T-helper 2 cell treated with Interferon-gamma antibody and Interleukin-4, amounts not matched to agents 100 ng/mL and 5 ng/mL, for 36 hours (primary cell): ENCODE results near the gene ASAP3. TPM values are rescaled to one million over a fixed set of nuclear protein-coding genes. Genes with fewer than 3 reads are reported as not detected.

Experiments used
- intact Hi-C: fragments of 100-400 bp; cut with micrococcal nuclease; formaldehyde crosslinking; loops from one replicate; pipeline ENCODE4 v1.15.1; 2023
- total RNA-seq: library from RNA; stranded (reverse); gene quantifications from 2 replicates; pipeline ENCODE4 v1.2.3, GENCODE V29; 2022

Gene ASAP3
- total RNA-seq, 1 donor from 2014 or later: 0.86 TPM

DNA sequence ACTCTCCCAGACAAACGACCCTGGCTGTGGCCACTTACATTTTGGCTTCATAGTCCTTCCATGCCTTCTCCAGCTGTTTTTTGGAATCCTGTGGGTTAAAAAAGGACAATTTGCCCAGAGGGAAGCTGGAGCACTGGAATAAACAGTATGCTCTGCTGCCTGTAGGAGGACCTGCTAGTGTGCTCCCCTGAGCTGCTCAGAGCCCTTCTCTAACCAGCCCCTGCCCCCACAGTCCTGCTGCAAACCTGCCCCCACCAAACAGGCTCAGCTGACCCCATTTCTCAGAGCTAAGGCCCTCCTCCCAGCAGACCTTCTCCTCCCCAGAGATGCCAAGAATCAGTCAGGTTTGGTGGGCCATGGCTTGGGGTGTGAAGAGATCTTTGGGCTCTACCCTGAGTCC, 32.5 kb downstream of the ASAP3 start:
- intact Hi-C loops: no loop called here

DNA sequence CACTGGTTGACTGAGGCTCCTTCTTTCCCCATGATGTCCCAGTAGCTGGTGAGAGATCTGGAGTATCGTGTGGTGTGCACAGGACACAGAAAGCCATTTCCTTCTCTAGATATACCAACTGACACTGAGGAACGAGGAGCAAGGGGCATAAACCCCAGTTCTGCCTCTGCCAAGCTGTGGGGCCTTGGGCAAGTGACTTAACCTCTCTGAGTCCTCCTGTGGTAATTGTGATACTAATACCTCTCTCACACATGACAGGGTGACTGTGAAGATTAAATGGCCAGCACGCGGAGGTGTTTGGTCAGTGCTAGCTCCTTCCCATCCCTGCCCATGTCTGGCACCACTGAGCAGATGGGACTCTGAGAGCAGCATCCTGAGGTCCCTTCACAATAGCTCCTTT, 33.1 kb downstream of the ASAP3 start:
- intact Hi-C loops: no loop called here

DNA sequence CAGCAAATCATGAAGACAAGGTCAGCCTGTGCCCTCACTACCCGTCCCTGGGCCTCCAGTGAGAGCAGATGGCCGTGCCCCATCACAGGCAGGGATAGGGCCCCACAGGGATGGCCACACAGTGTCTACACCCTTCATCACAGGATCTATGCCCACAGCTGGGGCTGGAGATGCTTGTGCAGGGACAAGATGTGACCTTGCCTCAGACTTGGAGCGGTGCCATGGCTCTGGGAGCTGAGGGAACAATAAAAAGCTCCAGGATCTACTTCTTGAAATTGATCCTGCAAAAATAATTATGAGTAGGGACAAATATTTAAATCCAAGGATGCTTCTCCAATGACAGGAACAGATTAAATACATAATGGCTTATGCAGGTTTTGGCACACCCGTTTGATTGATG, 34.0 kb downstream of the ASAP3 start:
- intact Hi-C loops: no loop called here

DNA sequence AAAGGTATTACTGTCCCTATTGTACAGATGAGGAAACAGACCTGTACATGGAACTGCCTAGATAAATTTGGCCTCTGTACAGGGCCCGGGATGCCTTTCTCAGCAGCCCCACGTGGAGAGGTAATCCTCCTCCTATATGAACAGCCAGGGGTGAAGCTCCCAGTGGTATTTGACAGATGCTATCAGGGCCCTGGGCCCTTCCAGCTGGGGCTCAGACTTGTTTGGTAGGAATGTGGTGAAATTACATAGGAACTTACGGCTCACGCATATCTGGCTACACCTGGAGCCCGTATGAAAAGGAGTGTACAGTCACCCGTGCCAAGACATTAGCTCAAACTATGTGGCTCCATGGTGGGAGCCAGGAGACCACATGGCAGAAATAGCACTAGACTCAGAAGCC, 34.7 kb downstream of the ASAP3 start:
- intact Hi-C loops: no loop called here

DNA sequence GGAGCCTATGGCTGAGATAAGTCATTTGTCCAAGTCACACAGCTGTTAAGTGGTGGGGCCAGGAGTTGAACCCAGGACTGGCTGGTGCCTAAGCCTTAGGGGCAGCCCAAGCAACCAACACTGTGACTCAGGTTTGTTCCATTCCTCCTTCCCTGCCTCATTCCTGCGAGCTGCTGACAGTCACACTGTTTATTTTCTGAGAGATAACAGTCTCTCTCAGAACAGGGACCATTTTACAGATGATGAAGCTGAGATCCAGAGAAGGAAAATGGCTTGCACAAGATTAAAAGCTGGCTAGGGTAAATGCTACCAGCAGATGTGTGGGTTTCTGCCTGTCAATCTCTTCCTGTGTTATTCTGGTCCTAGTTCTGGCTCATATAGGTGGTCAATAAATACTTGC, 35.1 kb downstream of the ASAP3 start:
- intact Hi-C loops: no loop called here

DNA sequence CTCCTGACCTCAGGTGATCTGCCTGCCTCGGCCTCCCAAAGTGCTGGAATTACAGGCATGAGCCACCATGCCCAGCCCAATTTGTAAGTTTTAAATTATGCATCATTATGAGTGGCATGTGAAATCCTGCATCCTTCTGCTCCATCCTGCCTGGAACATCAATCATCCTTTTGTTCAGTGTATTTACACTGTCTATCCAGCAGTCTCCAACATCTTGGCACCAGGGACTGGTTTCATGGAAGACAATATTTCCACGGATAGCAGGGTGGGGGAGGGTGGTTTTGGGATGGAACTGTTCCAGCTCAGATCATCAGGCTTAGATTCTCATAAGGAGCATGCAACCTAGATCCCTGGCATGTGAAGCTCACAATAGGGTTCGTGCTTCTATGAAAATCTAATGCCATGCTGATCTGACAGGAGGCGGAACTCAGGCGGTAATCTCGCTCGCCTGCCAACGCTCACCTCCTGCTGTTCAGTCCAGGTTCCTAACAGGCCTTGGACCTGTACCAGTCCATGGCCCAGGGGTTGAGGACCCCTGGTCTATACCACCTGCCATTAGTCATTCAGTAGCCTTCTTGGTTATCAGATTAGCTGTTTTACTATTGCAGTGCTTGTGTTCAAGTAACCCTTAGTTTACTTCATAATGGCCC, 37.2 kb downstream of the ASAP3 start:
- intact Hi-C loops: no loop called here

DNA sequence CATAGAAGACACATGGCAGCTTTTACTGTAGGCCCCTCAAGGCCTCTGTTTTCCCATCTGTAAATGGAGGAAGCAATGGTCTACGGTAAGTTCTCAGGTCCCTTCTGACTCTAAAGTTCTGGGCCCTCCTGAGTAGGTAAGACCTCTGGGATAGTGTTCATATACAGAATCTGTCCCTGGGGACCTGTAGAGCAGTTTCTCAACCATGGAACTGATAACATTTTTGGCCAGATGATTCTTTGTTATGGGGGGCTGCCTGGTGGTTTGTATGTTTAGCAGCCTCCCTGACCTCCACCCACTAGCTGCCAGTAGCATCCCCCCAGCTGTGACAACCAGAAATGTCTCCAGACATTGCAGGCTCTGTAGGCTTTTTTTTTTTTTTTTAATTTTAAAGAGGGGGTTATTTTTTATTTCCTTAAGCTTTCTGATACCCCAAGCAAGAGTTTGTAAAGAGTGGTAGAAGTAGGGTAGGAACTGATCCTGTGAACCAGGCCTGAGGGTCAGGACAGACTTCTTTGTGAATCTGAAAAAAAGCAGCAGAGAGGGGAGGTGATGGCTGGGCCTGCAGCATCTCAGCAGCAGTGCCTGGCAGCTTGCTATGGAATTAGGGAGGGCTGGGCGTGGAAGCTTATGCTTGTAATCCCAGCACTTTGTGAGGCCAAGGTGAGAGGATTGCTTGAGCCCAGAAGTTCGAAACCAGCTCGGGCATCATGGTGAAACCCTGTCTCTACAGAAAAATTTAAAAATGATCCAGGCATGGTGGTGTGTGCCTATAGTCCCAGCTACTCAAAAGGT, 39.2 kb downstream of the ASAP3 start:
- intact Hi-C loops: no loop called here

DNA sequence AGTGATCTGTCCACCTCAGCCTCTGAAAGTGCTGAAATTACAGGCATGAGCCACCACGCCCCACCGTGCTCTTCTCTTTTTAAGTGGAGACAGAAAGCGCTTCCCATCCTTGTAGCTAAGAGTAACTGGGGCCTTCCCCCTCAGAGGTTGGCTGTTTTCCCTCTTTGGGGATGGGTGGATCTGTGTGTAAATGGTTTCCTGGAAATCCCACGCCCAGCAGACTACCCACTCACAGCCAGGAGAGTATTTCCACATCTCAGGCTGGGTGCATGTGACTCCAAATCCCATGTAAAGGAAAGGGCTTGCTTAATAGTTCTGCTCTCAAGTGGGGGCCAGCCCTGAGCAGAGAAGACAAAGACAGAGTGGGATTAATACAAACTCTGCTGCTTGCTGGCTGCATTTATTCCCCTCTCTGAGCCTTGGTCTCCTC, 39.9 kb downstream of the ASAP3 start:
- intact Hi-C loops: no loop called here

DNA sequence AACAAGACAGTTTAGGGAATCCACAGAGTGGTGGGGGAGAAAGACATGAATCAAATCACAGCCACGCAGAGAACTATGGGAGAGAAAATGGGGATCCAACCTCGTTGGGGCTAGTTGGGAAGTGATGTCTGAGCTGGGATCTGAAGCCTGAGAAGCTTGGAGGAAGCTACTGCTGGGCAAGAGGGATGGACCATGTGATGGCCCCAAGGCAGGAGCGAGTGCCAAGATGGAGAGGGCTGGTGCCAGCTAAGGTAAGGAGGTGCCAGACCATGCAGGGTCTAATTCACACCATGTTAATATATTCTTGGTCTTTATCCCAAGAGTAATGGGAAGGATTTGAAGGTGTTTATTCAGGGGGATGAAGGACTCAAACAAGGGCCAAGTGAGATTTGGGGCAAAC, 41.2 kb downstream of the ASAP3 start:
- intact Hi-C loops: no loop called here

DNA sequence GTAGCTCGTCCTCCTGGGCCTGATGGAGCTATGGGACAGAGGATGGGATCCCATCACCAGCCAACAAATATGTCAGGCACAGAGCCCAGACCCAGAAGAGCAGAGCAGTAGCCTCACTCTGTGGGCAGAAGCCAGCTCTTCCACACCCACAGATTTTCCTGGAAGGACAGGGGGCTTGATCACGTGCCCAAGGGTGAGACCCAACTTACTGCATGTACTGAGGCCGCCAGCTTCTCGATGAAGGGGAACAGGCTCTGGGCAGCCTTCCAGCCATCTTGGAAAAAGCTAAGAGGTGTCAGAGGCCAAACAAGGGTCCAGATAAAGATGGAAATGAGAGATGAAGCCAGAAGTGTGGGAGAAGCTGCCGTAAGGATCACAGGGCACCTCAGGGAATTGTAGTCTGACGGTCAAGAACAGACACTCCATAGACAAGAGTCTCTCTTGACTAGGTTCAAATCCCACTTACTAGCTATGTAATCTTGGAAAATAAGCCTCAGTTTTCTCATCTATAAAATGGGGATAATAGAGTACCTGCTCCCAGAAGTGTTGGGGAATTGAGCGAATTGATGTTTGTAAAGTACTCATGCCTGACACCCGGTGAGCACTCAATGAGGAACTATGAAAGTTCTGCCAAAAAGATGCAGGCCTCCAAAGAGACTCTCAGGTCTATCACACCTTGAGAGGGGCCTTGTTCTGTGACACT, 42.4 kb downstream of the ASAP3 start:
- intact Hi-C loops: no loop called here

DNA sequence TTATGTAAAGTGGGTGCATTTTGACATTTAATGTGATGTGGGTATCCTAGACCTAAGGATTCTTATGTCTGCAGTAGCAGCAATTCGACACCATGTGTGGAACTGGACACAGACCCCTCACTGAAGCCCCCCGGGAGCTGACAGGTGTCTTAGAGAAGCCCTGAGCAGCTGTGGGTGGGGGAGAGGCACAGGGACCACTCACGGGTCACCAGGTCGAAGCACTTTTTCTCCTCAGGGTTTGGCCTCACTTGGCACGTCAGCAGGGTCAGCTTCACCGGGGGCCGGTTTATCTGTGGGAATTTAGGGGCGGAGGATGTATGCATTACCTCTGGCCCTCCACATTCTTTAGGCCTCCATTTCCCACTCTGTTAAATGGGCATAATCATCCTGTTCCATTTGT, 45.4 kb downstream of the ASAP3 start:
- intact Hi-C loops: no loop called here

DNA sequence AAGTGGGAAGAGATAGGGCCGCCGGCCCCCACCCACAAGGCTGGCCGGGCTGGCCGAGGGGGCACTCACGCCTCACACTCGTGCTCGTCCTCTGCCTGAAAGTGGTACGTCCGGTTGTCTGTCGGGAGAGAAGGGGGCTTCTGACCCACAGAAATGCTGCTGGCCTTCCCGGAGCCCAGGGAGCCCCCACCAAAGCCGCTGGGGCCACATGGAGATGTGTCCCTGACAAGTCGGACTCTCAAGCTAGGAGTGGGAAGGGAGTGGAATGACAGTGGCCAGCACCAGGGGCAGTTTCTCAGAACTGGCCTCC, 46.7 kb downstream of the ASAP3 start:
- intact Hi-C loops: no loop called here

DNA sequence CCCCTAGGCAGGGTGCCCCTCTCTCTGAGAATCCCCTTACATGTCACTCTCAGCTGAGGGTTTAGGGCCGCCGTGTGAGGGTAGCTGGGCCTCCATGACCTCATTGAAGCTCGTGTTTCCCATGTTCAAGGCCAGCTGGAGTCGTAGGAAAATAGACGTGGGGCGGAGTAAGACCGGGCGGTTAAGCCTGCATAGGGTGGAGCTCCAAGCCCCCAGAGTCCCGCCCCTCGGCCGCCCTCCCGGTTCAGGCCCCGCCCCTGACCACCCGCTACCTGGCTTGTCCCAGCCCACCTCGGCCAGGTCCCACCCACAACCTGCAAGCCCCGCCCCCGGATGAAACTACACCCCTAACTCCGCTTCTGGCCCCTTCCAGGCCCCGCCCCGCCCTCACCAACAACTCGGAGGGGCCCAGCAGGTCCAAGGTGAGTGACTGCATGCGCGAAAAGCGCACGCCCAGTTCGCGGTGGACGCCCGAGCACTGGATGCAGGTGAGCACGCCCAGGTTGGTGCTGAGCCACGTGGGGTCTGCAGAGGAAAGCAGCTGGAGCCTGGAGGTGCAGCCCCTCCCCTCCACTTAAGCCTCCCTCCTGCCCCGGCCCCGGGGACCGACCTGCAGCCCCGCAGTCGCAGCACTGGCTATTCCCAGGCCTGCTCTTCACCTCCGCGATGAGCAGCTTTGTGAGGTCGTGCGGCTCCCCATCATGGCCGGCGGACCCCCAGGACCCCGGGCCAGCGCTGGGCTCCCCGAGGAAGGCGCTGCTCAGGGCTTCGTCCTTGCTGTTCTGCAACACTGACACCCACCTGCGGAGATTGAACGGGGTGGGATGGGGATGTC, 47.2 kb downstream of the ASAP3 start:
- intact Hi-C loops: no loop called here

DNA sequence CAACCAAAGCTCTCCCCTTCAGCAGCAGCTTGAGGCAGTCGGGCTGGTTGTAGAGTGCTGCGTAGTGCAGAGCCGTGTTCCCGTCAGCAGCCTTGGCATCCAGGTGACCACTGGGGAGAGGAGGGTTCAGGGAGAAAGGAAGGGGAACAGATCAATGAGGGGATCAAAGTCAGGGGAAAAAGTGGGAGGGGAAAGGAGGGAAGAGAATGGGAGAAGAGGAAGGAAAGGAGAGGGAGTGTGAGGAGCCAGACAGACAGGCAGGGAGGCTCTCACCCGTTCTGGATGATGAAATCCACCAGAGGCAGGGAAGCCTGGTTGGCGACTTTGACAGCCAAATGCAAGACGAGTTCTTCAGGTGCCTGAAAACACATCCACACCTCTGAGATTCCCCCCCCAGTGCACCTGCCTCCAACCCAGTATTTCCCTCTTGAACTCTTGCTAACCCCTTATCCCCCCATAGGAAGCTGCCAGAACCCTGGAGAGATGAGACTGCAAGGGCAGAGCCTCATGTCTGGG, 49.7 kb downstream of the ASAP3 start:
- intact Hi-C loops: no loop called here

DNA sequence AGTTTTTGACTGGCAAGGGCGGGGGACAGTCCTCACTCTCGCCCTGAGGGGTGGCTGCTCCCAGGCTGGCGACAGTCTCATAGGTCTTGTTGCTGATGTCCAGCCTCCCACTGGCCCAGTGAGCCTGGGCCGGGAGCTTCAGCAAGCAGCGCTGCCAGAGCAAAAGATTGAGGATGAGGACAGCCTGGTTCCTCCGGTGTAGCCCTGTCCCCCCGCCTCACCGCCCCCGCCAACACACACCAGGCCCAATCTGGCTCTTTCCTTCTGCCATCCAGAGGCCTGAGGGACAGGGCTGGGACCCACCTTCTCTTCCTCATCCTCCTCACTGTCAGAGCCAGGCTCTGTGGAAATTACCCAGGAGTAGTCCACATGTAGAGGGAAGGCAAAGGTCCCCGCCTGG, 50.9 kb downstream of the ASAP3 start:
- intact Hi-C loops: no loop called here

DNA sequence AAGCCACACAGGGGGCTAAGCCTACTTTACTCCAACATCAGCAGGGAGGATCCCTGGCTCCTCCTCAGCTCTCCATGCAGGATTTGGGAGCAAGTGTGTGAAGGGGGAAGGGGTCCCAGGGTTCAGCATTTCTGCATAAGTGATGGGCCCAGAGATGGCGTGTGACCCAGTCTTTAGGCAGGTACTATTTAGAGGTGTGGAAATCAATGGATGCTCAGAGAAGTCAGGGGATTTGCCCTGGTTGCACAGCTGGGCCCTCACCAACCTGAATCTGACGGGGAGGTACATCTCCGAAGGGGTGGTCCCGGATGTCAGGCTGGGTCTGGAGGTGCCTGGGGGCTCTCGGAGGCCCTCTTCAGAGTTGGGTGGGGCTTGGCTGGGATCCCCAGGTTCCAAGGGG, 52.5 kb downstream of the ASAP3 start:
- intact Hi-C loops: no loop called here

DNA sequence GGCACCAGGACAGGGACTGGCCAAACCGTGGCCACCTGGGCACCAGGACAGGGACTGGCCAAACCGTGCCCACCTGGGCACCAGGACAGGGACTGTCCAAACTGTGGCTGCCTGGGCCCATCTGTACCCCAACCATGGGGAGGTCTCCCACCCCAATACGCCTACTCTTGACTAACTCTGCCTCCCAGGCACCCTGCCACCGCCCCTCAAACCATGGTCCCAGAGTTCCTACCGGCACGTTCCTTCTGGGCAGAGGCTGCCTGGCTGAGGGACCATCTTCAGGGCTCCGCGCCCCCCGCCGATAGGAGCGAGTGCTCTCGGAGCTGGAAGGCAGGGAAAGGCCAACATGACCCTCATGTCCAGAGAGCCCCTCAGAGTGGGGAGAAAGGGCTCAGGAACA, 53.2 kb downstream of the ASAP3 start:
- intact Hi-C loops: no loop called here

DNA sequence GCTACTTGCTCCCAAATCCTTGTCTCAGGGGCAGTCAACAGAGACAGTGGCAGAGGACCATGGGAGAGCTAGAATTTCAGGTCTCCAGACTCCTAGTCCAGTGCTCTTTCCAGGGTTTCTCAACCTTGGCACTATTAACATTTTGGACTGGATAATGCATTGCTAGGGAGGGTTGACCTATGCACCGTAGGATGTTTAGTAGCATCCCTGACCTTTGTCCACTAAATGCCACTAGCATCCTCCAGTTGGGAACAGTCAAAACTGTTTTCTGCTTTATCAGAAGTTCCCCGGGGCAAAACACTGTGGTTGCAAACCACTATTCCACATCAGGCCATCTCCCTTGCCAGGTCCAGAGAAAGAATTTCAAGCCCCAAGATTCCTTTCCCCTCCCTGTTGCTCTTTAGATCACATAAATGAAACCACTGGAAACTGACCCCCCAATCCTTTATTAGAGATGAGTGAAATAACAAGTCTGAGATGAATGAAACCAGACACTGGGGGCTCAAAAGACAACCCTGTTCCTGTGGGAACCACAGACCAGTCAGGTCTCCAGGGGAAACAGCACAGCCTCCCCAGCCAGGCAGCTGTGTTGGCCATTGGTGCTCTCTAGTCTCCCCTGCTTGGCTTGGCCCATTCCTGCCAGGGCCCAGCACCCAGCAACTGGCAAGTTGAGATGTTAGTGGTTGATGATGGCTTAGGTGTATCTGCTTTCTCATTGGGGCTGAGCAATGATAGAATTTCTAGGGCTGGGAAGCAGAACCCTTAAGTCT, 55.7 kb downstream of the ASAP3 start:
- intact Hi-C loops: no loop called here

DNA sequence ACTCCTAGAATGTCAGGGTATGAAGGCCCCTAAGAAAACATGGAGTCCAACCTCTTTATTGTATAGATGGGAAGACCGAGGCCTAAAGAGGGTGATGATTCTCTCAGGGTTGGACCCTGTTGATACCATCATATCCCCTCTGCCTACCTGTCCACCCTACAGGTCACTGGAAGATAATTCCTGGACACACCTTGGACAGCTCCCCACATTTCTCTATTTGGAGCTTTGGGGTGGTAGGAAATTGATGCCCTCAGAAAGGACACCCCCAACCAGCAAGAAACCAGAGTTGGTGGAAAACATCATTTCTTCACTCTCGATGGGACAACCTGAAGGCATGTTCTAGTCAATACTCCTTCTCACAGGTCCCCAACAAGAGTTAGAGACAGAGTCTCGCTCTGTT, 56.4 kb downstream of the ASAP3 start:
- intact Hi-C loops: no loop called here

DNA sequence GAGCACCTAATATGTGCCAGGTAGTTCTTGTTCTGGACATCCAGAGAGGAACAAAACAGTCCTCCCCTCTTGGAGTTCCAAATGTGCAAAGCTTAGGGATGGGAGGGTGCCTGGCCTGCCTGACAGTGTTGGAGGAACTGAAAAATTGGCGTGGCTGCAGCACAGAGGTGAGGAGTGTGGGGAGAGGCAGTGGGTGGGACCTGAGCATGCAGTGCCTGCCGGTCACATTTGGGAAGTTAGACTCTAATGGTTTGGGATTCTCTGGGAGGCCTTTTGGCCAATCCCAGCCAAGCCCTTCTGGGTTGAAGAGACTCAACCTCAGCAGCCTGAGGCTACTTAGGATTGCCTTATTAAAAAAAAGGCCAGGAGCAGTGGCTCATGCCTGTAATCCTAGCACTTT, 57.2 kb downstream of the ASAP3 start:
- intact Hi-C loops: no loop called here

DNA sequence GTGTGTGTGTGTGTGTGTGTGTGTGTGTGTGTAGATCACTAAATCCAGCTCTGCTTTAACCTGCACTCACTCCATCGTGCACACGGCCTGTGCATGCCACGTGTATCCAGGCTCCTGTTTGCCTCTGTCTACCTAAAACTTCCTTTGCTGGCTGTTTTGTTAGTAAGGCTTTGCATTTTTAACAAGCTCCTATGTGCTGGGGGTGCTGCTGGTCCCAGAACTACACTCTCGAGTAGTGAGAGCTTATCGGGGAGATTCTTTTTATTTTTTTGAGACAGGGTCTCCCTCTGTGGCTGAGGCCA, 58.8 kb downstream of the ASAP3 start:
- intact Hi-C loops: no loop called here
